ENCODE measurements around the gene SLC66A1. TPM values are rescaled to one million over a fixed set of nuclear protein-coding genes. Genes with fewer than 3 reads are reported as not detected.
A peak's percentile ranks its signal among the peaks of the same experiment; 100 is the strongest.

Gene SLC66A1
- total RNA-seq, 1 experiment from 2014 or later = 24.0 TPM

DNA sequence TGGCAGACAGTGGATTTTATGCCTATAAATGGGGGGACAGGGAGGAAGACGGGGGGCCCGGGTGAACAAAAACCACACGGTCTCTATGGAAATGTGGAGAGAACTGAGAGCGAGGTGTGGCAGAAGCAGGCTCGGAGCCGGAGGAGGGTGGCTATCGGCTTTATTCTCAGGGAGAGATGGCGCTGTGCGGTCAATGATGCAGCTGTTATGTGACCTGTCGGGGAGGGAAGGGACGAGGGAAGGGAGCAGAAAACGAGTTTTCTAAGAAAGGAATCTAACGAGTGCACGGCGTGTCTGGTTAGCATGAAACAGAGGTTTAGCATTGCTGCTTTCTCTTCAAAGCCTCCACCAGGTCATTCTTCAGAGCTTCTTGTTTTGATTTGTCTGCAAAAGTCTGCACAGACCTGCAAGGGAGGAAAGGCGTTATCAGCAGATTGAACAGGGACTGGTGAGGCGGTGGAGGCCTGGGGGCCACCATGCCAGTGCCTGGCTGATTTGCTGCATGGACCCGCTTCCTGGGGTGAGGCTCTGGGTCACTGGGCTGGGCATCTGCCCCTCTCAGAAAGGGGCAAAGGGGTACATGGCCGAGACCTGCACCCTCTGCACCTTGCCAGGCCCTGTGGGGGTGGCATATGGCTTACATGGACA is 27.2 kb downstream of the SLC66A1 start:
- Mint-ChIP-seq H3K4me1 (ENCODE audit: low read depth, unreplicated experiment) (peaks cover 6% of the 10 kb centered on the region), H3K27ac (ENCODE audit: unreplicated experiment) (peak overlapping the region; percentile 60), H3K4me3 (ENCODE audit: unreplicated experiment) (no peak overlapping the region), H3K36me3 (ENCODE audit: insufficient read depth, unreplicated experiment) (peaks cover 59% of the 10 kb centered on the region), H3K27me3 (ENCODE audit: insufficient read depth, unreplicated experiment) (no peaks in the 10 kb centered on the region), H3K9me3 (ENCODE audit: unreplicated experiment) (no peaks in the 10 kb centered on the region)
- no peaks in the 10 kb centered on the region for H3K27me3 ChIP-seq (replicated peaks; ENCODE audit: control insufficient read depth, insufficient read depth, low read length)
- POLR2A ChIA-PET = no interaction called here
- H3K9me3 ChIP-seq = no peaks in the 10 kb centered on the region
- H3K4me3 ChIP-seq (ENCODE audit: low read depth, low read length) = no peak overlapping the region
- TSS peak; percentile 67 for BruUV-seq (replicated peaks)
- intact Hi-C loops (cut with micrococcal nuclease; ENCODE audit: unreplicated experiment) = no loop called here
- DNase-seq = no peak
- no peak for TF ChIP-seq CTCF (IDR thresholded peaks at IDR 0.05; ENCODE audit: insufficient read depth in 1 of 2, low read depth in 1 of 2, low read length in 1 of 2, severe bottlenecking in 1 of 2, unreplicated experiment in 1 of 2)
- peaks cover 3% of the 10 kb centered on the region; the same call in 1 of the 2 replicates for H3K4me1 ChIP-seq
- peaks cover 1% of the 10 kb centered on the region; the same call in 1 of the 2 replicates for H3K36me3 ChIP-seq (ENCODE audit: control insufficient read depth, insufficient read depth, low read length)
- CTCF ChIA-PET = no interaction called here

- Histone ChIP-seq H3K9me3 (no peaks in the 10 kb centered on the region), H3K4me3 (ENCODE audit: low read depth, low read length) (no peak overlapping the region), H3K36me3 (ENCODE audit: control insufficient read depth, insufficient read depth, low read length) (peaks cover 3% of the 10 kb centered on the region; the same call in 1 of the 2 replicates), H3K4me1 (peaks cover 3% of the 10 kb centered on the region; the same call in 1 of the 2 replicates), H3K27me3 (replicated peaks; ENCODE audit: control insufficient read depth, insufficient read depth, low read length) (no peaks in the 10 kb centered on the region)
- Mint-ChIP-seq H3K27me3 (ENCODE audit: insufficient read depth, unreplicated experiment) (no peaks in the 10 kb centered on the region), H3K4me3 (ENCODE audit: unreplicated experiment) (no peak overlapping the region), H3K36me3 (ENCODE audit: insufficient read depth, unreplicated experiment) (peaks cover 56% of the 10 kb centered on the region), H3K4me1 (ENCODE audit: low read depth, unreplicated experiment) (peaks cover 6% of the 10 kb centered on the region), H3K27ac (ENCODE audit: unreplicated experiment) (no peak overlapping the region), H3K9me3 (ENCODE audit: unreplicated experiment) (no peaks in the 10 kb centered on the region)
- CTCF ChIA-PET = no interaction called here
- no peak for TF ChIP-seq CTCF (IDR thresholded peaks at IDR 0.05; ENCODE audit: insufficient read depth in 1 of 2, low read depth in 1 of 2, low read length in 1 of 2, severe bottlenecking in 1 of 2, unreplicated experiment in 1 of 2)
- no TSS peak for BruUV-seq (replicated peaks)
- POLR2A ChIA-PET = no interaction called here
- intact Hi-C loops (cut with micrococcal nuclease; ENCODE audit: unreplicated experiment) = loop anchor here (2.0 kb wide), 1 partner anchor 312 kb away; no protein-coding TSS in a partner anchor
- DNase-seq = no peak
Observed at GRCh38 chr1:19340387-19340937, 28.3 kb downstream of the SLC66A1 start.

GRCh38 chr1:19341201-19342061 is 29.3 kb downstream of the SLC66A1 start:
- ChIA-PET POLR2A (no interaction called here), CTCF (interaction anchor here (0.9 to 1.4 kb wide), 2 partner anchors 23 to 309 kb away, joined by 3 to 4 read pairs; no protein-coding TSS in a partner anchor)
- Histone ChIP-seq H3K27me3 (replicated peaks; ENCODE audit: control insufficient read depth, insufficient read depth, low read length) (no peaks in the 10 kb centered on the region), H3K4me3 (ENCODE audit: low read depth, low read length) (no peak overlapping the region), H3K36me3 (ENCODE audit: control insufficient read depth, insufficient read depth, low read length) (peaks cover 3% of the 10 kb centered on the region; the same call in 1 of the 2 replicates), H3K4me1 (peaks cover 3% of the 10 kb centered on the region; the same call in 1 of the 2 replicates), H3K9me3 (no peaks in the 10 kb centered on the region)
- intact Hi-C loops (cut with micrococcal nuclease; ENCODE audit: unreplicated experiment) = loop anchor here (2.0 kb wide), 1 partner anchor 311 kb away; no protein-coding TSS in a partner anchor
- H3K9me3 Mint-ChIP-seq (ENCODE audit: unreplicated experiment) = no peaks in the 10 kb centered on the region
- H3K4me1 Mint-ChIP-seq (ENCODE audit: low read depth, unreplicated experiment) = peaks cover 6% of the 10 kb centered on the region
- peaks cover 57% of the 10 kb centered on the region for H3K36me3 Mint-ChIP-seq (ENCODE audit: insufficient read depth, unreplicated experiment)
- peak; percentile 63 to 71 for TF ChIP-seq CTCF (IDR thresholded peaks at IDR 0.05; ENCODE audit: insufficient read depth in 1 of 2, low read depth in 1 of 2, low read length in 1 of 2, severe bottlenecking in 1 of 2, unreplicated experiment in 1 of 2)
- H3K27me3 Mint-ChIP-seq (ENCODE audit: insufficient read depth, unreplicated experiment) = no peaks in the 10 kb centered on the region
- BruUV-seq (replicated peaks) = no TSS peak
- peak; percentile 62 to 75 for DNase-seq
- no peak overlapping the region for H3K27ac Mint-ChIP-seq (ENCODE audit: unreplicated experiment)
- no peak overlapping the region for H3K4me3 Mint-ChIP-seq (ENCODE audit: unreplicated experiment)
